ENCODE data around the gene MOK.

GRCh38 chr14:102351023-102351422 is 46.1 kb upstream of the MOK start:
- TF ChIP-seq CTCF (IDR thresholded peaks at IDR 0.05) (no peak), NR2C2 (CRISPR knock-in tag; IDR thresholded peaks at IDR 0.05) (no peak), CREB1 (CRISPR knock-in tag; IDR thresholded peaks at IDR 0.05) (no peak), ESRRA (CRISPR knock-in tag; IDR thresholded peaks at IDR 0.05; ENCODE audit: borderline replicate concordance) (no peak), TEAD4 (CRISPR knock-in tag; IDR thresholded peaks at IDR 0.05) (no peak), IRF2 (CRISPR knock-in tag; IDR thresholded peaks at IDR 0.05; ENCODE audit: borderline replicate concordance, low read depth) (no peak), OVOL2 (CRISPR knock-in tag; IDR thresholded peaks at IDR 0.05; ENCODE audit: borderline replicate concordance) (no peak)
- TF ChIP-seq, protein P1, sequence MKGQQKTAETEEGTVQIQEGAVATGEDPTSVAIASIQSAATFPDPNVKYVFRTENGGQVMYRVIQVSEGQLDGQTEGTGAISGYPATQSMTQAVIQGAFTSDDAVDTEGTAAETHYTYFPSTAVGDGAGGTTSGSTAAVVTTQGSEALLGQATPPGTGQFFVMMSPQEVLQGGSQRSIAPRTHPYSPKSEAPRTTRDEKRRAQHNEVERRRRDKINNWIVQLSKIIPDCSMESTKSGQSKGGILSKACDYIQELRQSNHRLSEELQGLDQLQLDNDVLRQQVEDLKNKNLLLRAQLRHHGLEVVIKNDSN (CRISPR knock-in tag; IDR thresholded peaks at IDR 0.05), result no peak
- TF ChIP-seq, protein P2, sequence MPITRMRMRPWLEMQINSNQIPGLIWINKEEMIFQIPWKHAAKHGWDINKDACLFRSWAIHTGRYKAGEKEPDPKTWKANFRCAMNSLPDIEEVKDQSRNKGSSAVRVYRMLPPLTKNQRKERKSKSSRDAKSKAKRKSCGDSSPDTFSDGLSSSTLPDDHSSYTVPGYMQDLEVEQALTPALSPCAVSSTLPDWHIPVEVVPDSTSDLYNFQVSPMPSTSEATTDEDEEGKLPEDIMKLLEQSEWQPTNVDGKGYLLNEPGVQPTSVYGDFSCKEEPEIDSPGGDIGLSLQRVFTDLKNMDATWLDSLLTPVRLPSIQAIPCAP (CRISPR knock-in tag; IDR thresholded peaks at IDR 0.05), result no peak

Data from WTC11 (cell line).